Measurements from ENCODE around the gene APOF. TPM values are rescaled to one million over a fixed set of nuclear protein-coding genes. Genes with fewer than 3 reads are reported as not detected.
A peak's percentile ranks its signal among the peaks of the same experiment; 100 is the strongest.

APOF gene
- total and polyA plus RNA-seq, 2 of the 13 experiments (the other 11 are each of a cell fraction or from before 2014, with no cell fraction given), result 3.3 to 23.9 TPM

DNA sequence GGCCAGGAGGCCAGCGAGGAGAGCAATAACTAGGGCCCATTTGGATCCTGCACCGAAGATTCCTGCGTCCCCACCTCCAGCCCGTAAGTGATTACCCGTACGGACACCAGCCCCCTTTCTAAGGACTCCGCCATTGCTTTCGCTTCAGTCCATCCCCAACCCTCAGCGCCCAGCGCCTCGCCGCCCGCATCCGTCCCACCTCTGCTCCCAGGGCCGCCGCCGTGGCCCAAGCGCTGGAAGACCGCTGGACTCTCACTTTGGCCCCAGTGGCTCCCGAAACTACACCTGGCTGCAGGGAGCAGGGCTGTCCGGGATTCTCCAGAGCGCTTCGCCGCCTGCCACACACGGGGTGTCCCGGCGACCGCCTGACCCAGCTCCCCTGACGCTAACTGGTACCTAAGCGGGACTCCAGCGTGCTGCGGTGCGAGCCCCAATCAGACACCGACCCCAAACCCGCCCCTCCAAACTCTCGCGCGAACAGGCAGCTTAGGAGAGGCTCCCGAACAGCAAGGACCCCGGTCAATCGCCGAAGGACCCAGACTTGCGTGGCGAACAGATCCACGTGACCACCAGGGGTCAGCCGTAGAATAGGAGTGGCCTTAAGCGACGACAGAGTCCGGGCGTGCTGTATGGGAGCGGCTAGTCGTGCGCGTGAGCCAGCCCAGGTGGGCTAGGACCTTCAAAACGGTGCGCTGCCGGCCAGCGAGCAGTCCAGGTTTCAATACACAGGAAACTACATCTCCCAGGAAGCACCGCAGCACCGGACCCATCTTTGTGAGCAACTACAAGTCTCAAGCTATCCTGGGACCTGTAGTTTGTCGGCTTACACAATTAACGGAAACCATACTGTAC, 46.8 kb downstream of the APOF start, which contains the start of gene CNPY2 (continued):
- TF ChIP-seq, protein P1, sequence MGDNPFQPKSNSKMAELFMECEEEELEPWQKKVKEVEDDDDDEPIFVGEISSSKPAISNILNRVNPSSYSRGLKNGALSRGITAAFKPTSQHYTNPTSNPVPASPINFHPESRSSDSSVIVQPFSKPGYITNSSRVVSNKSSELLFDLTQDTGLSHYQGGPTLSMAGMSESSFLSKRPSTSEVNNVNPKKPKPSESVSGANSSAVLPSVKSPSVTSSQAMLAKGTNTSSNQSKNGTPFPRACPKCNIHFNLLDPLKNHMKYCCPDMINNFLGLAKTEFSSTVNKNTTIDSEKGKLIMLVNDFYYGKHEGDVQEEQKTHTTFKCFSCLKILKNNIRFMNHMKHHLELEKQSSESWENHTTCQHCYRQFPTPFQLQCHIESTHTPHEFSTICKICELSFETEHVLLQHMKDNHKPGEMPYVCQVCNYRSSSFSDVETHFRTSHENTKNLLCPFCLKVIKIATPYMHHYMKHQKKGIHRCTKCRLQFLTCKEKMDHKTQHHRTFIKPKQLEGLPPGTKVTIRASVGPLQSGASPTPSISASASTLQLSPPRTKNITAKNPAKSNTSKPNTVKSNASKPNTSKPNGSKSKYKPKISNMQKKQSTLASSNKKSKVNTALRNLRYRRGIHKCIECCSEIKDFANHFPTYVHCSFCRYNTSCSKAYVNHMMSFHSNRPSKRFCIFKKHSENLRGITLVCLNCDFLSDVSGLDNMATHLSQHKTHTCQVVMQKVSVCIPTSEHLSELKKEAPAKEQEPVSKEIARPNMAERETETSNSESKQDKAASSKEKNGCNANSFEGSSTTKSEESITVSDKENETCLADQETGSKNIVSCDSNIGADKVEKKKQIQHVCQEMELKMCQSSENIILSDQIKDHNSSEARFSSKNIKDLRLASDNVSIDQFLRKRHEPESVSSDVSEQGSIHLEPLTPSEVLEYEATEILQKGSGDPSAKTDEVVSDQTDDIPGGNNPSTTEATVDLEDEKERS (CRISPR knock-in tag; IDR thresholded peaks at IDR 0.05), result no peak
- TF ChIP-seq ZNF543 (CRISPR knock-in tag; IDR thresholded peaks at IDR 0.05) (no peak; the same call in 1 of the 2 replicates), HMG20A (CRISPR knock-in tag; IDR thresholded peaks at IDR 0.05; ENCODE audit: borderline replicate concordance) (no peak), ZNF746 (CRISPR knock-in tag; IDR thresholded peaks at IDR 0.05) (0 out of 2 replicates have a peak, but pooled peaks have one; percentile 61), ZSCAN30 (CRISPR knock-in tag; IDR thresholded peaks at IDR 0.05) (no peak), ZBTB26 (CRISPR knock-in tag; IDR thresholded peaks at IDR 0.05; ENCODE audit: borderline replicate concordance) (peak; percentile 17; the same call in 1 of the 2 replicates), ZNF446 (CRISPR knock-in tag; IDR thresholded peaks at IDR 0.05) (peak; percentile 86; the same call in 1 of the 2 replicates), ZSCAN29 (CRISPR knock-in tag; conservative IDR thresholded peaks at IDR 0.05) (no peak), ELF3 (CRISPR knock-in tag; IDR thresholded peaks at IDR 0.05) (no peak), ATF7-NPFF (CRISPR knock-in tag; IDR thresholded peaks at IDR 0.05; ENCODE audit: low read depth) (peak; percentile 51; the same call in 1 of the 2 replicates), CCAR2 (optimal IDR thresholded peaks at IDR 0.05; ENCODE audit: low read depth, low read length) (peak; percentile 76), SNAPC2 (CRISPR knock-in tag; IDR thresholded peaks at IDR 0.05) (no peak), FOXK1 (CRISPR knock-in tag; IDR thresholded peaks at IDR 0.05; ENCODE audit: borderline replicate concordance, low read depth) (0 out of 2 replicates have a peak, but pooled peaks have one; percentile 16), ASH2L (IDR thresholded peaks at IDR 0.05; ENCODE audit: insufficient read length, low read depth, low read length) (peak; percentile 80), ZSCAN12 (CRISPR knock-in tag; IDR thresholded peaks at IDR 0.05) (peak; percentile 86; the same call in 1 of the 2 replicates)
- TF ChIP-seq, protein P2, sequence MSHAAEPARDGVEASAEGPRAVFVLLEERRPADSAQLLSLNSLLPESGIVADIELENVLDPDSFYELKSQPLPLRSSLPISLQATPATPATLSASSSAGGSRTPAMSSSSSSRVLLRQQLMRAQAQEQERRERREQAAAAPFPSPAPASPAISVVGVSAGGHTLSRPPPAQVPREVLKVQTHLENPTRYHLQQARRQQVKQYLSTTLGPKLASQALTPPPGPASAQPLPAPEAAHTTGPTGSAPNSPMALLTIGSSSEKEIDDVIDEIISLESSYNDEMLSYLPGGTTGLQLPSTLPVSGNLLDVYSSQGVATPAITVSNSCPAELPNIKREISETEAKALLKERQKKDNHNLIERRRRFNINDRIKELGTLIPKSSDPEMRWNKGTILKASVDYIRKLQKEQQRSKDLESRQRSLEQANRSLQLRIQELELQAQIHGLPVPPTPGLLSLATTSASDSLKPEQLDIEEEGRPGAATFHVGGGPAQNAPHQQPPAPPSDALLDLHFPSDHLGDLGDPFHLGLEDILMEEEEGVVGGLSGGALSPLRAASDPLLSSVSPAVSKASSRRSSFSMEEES (CRISPR knock-in tag; IDR thresholded peaks at IDR 0.05), result peak; percentile 88
- TF ChIP-seq, protein P3, sequence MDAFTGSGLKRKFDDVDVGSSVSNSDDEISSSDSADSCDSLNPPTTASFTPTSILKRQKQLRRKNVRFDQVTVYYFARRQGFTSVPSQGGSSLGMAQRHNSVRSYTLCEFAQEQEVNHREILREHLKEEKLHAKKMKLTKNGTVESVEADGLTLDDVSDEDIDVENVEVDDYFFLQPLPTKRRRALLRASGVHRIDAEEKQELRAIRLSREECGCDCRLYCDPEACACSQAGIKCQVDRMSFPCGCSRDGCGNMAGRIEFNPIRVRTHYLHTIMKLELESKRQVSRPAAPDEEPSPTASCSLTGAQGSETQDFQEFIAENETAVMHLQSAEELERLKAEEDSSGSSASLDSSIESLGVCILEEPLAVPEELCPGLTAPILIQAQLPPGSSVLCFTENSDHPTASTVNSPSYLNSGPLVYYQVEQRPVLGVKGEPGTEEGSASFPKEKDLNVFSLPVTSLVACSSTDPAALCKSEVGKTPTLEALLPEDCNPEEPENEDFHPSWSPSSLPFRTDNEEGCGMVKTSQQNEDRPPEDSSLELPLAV (CRISPR knock-in tag; conservative IDR thresholded peaks at IDR 0.05; ENCODE audit: low read depth), result no peak
